A673 (cell line): ENCODE results near the gene EXOC4. TPM values are rescaled to one million over a fixed set of nuclear protein-coding genes. Genes with fewer than 3 reads are reported as not detected.

Experiments
- BruUV-seq: library from RNA; stranded (reverse); fragments of 400-500 nt; replicated peaks from 2 replicates; lab custom pipeline; 2021; lab: Mats Ljungman, UMichigan
- CTCF ChIA-PET: fragments of 300-600 bp; sonication (Branson Sonifier 250); formaldehyde crosslinking; loops from one replicate; lab custom pipeline; 2022; ENCODE audit warnings: antibody characterized with exemption; lab: Charles Lee
- POLR2A ChIA-PET: fragments of 300-600 bp; sonication (Branson Sonifier 250); formaldehyde crosslinking; loops from one replicate; lab custom pipeline; 2022; ENCODE audit warnings: antibody characterized with exemption; ENCODE audit not compliant: low non-redundant PET; lab: Charles Lee
- DNase-seq: peaks from one replicate; pipeline ENCODE4 v3.0.0-alpha.2; 2015; ENCODE audit warnings: low spot score
- H3K27ac ChIP-seq: fragments of 200-600 bp; sonication (generic); 2 replicates; pipeline ENCODE4 v1.5.1; 2016; ENCODE audit warnings: mixed run types, low read depth, mild to moderate bottlenecking, mixed read lengths, antibody characterized with exemption, low read length; ENCODE audit not compliant: poor library complexity, severe bottlenecking
- H3K27me3 ChIP-seq: fragments of 200-600 bp; sonication (generic); replicated peaks from 2 replicates; pipeline ENCODE4 v1.6.1; 2017; ENCODE audit warnings: mixed run types, low read depth, mild to moderate bottlenecking, mixed read lengths, antibody characterized with exemption, low read length; ENCODE audit not compliant: insufficient read depth, poor library complexity
- H3K36me3 ChIP-seq: fragments of 200-600 bp; sonication (generic); 2 replicates; pipeline ENCODE4 v1.6.1; 2016; ENCODE audit warnings: mixed run types, mild to moderate bottlenecking, mixed read lengths, antibody characterized with exemption, low read length; ENCODE audit not compliant: insufficient read depth, poor library complexity, severe bottlenecking
- H3K4me1 ChIP-seq: fragments of 200-600 bp; sonication (generic); 2 replicates; pipeline ENCODE4 v1.6.1; 2017; ENCODE audit warnings: mixed run types, mild to moderate bottlenecking, mixed read lengths, antibody characterized with exemption, low read length; ENCODE audit not compliant: insufficient read depth, poor library complexity, severe bottlenecking
- H3K4me3 ChIP-seq: fragments of 200-600 bp; sonication (generic); 2 replicates; pipeline ENCODE4 v1.5.1; 2016; ENCODE audit warnings: low read depth, mixed run types, mild to moderate bottlenecking, mixed read lengths, low read length; ENCODE audit not compliant: poor library complexity, severe bottlenecking
- H3K9me3 ChIP-seq: fragments of 200-600 bp; sonication (generic); 2 replicates; pipeline ENCODE4 v1.6.1; 2016; ENCODE audit warnings: mixed run types, low read depth, mild to moderate bottlenecking, mixed read lengths, antibody characterized with exemption, low read length; ENCODE audit not compliant: poor library complexity, severe bottlenecking
- CTCF ChIP-seq: fragments of 300-800, 200-600 bp; sonication (generic); conservative IDR thresholded peaks from 2 replicates; pipeline ENCODE4 v1.5.1; 2017; ENCODE audit warnings: low read depth, mild to moderate bottlenecking, antibody characterized with exemption, low read length, moderate library complexity, mixed read lengths
- EZH2 ChIP-seq: fragments of 200-600 bp; sonication (generic); IDR thresholded peaks from 2 replicates; pipeline ENCODE4 v1.6.1; 2017; ENCODE audit warnings: borderline replicate concordance, low read depth, mild to moderate bottlenecking, mixed read lengths, antibody characterized with exemption, low read length; ENCODE audit not compliant: poor library complexity, severe bottlenecking
- intact Hi-C: fragments of 100-400 bp; cut with micrococcal nuclease; formaldehyde crosslinking; loops from one replicate; pipeline ENCODE4 v1.10.0; 2022; ENCODE audit not compliant: unreplicated experiment
- total RNA-seq: library from RNA; stranded (reverse); gene quantifications from 2 replicates; pipeline ENCODE4 v1.2.3, GENCODE V29; 2021

Gene EXOC4
- total RNA-seq, 1 experiment from 2014 or later: 66.1 TPM

- no TSS peak for BruUV-seq
- CTCF ChIA-PET: no interaction called here
- H3K27ac ChIP-seq: no peak overlapping the region
- POLR2A ChIA-PET: interaction anchor here (0.6 kb wide), 1 partner anchor 620 kb away, joined by 3 read pairs; no protein-coding TSS in a partner anchor
- DNase-seq: no peak
- H3K4me1 ChIP-seq: no peaks in the 10 kb centered on the region
- H3K9me3 ChIP-seq: no peaks in the 10 kb centered on the region
- no peak for TF ChIP-seq EZH2
- TF ChIP-seq CTCF: no peak
- H3K36me3 ChIP-seq: no peaks in the 10 kb centered on the region
- intact Hi-C loops: no loop called here
- H3K4me3 ChIP-seq: no peak overlapping the region
- H3K27me3 ChIP-seq: peaks cover 32% of the 10 kb centered on the region
These were observed 35.1 kb upstream of the EXOC4 start for GRCh38 chr7:133217773-133218172.

GRCh38 chr7:133230591-133231194, 22.2 kb upstream of the EXOC4 start:
- CTCF ChIA-PET: interaction anchor here (0.5 kb wide), 1 partner anchor 108 kb away, joined by 10 read pairs; no protein-coding TSS in a partner anchor
- no TSS peak for BruUV-seq
- Histone ChIP-seq H3K4me3 (no peak overlapping the region), H3K27me3 (peaks cover 12% of the 10 kb centered on the region), H3K4me1 (no peaks in the 10 kb centered on the region), H3K9me3 (no peaks in the 10 kb centered on the region), H3K36me3 (no peaks in the 10 kb centered on the region), H3K27ac (no peak overlapping the region)
- peak; percentile 70 for DNase-seq
- intact Hi-C loops: loop anchor here (2.0 to 10.0 kb wide), 2 partner anchors 204 to 520 kb away; no protein-coding TSS in a partner anchor
- POLR2A ChIA-PET: no interaction called here
- TF ChIP-seq CTCF (peak; percentile 89), EZH2 (no peak)

- no peaks in the 10 kb centered on the region for H3K36me3 ChIP-seq
- H3K9me3 ChIP-seq: no peaks in the 10 kb centered on the region
- peaks cover 12% of the 10 kb centered on the region for H3K27me3 ChIP-seq
- ChIA-PET POLR2A (interaction anchor here (0.6 kb wide), 1 partner anchor 577 kb away, joined by 6 read pairs; no protein-coding TSS in a partner anchor), CTCF (interaction anchor here (0.6 to 0.7 kb wide), 2 partner anchors 474 to 783 kb away, joined by 4 to 10 read pairs; no protein-coding TSS in a partner anchor)
- no peak overlapping the region for H3K4me3 ChIP-seq
- H3K27ac ChIP-seq: no peak overlapping the region
- TF ChIP-seq EZH2 (no peak), CTCF (no peak)
- no peaks in the 10 kb centered on the region for H3K4me1 ChIP-seq
- intact Hi-C loops: loop anchor here (10.0 kb wide), 1 partner anchor 202 kb away; no protein-coding TSS in a partner anchor
- DNase-seq: no peak
- BruUV-seq: no TSS peak
These were observed 19.7 kb upstream of the EXOC4 start for GRCh38 chr7:133233142-133233541.
